Stromal cell of bone marrow (primary cell): ENCODE results near the gene FAM169A.
"Not testable (repeated sequence)": the region's sequence is repeated elsewhere in the genome, so short reads cannot be mapped to it uniquely, and the experiment has no call there.

ENCODE experiments used
- DNase-seq: peaks from one replicate; pipeline ENCODE4 v3.0.0-alpha.2; 2012; ENCODE audit warnings: low read depth

The FAM169A gene

GRCh38 chr5:74865804-74866595 lies at the start of gene FAM169A:
Gene FAM169A (minus strand): TSS chr5:74866387. CDS start chr5:74841676, 24,711 bp downstream.
- no peak for DNase-seq

GRCh38 chr5:74915488-74915887 lies 49.3 kb upstream of the FAM169A start:
- no peak for DNase-seq

GRCh38 chr5:74911421-74911820 lies 45.2 kb upstream of the FAM169A start:
- not testable (repeated sequence) for DNase-seq

DNA sequence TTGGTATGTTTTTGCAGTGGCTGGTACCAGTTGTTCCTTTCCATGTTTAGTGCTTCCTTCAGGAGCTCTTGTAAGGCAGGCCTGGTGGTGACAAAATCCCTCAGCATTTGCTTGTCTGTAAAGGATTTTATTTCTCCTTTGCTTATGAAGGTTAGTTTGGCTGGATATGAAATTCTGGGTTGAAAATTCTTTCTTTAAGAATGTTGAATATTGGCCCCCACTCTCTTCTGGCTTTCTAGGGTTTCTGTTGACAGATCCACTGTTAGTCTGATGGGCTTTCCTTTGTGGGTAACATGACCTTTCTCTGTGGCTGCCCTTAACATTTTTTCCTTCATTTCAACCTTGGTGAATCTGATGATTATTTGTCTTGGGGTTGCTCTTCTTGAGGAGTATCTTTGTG lies 43.7 kb upstream of the FAM169A start:
- not testable (repeated sequence) for DNase-seq

- DNase-seq: not testable (repeated sequence)
Observed at GRCh38 chr5:74908237-74908636, 42.0 kb upstream of the FAM169A start.

GRCh38 chr5:74904713-74905112 lies 38.5 kb upstream of the FAM169A start:
- DNase-seq: not testable (repeated sequence)

DNA sequence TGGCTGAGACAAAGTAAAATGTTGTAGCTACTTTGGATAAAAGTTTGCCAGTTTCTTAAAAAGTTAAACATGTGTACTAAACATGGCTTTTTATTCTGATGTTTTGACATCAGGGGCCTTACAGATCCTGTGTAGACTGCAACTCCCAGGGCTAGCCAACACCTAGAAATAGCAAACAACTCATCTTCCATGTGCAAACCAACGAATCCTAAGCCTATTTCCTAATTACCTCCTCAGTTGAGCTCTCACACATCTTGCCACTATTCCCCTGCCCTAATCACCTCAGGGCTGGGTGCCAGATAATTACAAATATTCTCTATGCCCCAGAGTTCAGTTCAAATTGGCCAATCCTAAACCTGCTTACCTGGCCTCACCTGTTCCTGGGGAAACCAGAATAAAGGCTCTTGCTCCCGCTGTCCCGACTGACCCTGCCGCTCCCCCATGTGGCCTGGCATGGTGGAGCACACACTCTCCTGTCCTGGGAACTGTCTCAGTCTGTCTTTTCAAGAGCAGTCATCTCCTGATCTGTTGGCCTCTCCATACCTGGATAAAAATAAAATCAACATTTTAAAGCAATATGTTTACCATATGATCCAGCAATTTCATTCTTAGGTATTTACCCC lies 37.1 kb upstream of the FAM169A start:
- no peak for DNase-seq

- no peak for DNase-seq
Observed at GRCh38 chr5:74897049-74897448, 30.9 kb upstream of the FAM169A start.

- DNase-seq: peak; percentile 29
Observed at GRCh38 chr5:74895906-74896305, 29.7 kb upstream of the FAM169A start.

GRCh38 chr5:74894351-74894750 lies 28.2 kb upstream of the FAM169A start:
- no peak for DNase-seq

GRCh38 chr5:74892921-74893320 lies 26.7 kb upstream of the FAM169A start:
- DNase-seq: no peak

DNA sequence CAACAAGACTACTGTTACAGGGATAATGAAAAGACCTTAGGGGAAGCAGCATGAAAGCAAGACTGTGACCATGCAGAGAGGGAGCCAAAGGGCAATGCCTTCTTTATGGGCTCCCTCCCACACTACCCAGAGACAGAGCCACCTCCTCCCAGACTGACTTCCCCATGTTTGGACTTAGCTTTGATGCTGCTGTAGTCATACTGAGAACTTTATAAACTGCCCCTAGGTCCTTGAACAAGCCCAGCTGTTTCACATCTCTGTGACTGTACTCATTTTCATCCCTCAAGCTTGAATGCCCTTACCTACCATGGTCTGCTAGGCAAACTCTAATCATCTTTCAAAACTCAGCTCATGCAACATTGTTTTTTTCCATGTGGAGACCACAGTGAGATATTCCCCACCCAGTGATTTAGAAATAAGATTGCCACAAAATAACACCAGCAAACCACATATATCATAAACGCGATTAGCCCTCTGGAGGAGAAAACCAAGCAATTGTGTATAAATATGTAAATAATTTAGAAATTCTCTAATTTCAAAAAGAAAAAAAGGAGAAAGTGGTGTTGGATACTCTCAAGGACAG lies 23.4 kb upstream of the FAM169A start:
- DNase-seq: no peak

- DNase-seq: no peak
Observed at GRCh38 chr5:74888117-74888516, 21.9 kb upstream of the FAM169A start.

DNA sequence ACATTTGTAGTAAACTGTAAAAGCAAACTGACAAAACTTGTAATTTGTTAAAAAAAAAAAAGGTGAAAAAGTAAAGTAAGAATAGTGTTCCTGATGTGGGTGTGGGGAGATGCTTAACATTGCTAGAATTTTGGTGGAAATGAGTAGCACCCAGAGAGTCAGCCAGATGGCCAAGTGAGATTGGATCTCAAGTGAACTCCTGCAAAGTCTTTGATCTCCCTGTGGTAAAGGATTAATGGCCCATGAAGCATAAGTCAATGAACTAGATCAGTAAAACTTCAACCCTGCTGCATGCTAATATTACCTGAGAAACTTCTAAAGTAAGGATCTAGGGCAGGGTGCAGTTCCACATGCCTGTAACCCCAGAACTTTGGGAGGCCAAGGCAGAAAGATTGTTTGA lies 19.0 kb upstream of the FAM169A start:
- DNase-seq: no peak

DNA sequence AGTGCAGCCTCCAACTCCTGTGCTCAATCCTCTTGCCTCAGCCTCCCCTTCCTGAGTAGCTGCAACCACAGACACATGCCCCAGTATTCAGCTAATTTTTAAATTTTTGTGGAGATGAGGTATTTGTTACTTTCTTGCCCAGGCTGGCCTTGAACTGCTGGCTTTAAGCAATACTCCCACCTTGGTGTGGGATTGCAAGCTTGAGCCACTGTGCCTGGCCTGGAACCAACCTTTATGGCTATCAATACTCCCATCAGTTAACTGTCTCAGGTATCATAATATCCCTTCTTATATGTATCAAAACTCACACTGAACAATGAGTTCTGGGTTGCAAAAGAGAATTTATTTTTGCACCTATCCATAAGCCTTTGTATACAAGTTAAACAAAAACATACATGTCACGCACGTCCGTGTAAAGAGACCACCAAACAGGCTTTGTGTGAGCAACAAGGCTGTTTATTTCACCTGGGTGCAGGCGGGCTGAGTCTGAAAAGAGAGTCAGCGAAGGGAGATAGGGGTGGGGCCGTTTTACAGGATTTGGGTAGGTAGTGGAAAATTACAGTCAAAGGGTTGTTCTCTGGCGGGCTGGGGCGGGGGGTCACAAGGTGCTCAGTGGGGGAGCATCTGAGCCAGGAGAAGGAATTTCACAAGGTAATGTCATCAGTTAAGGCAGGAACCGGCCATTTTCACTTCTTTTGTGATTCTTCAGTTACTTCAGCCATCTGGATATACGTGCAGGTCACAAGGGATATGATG lies 16.4 kb upstream of the FAM169A start:
- not testable (repeated sequence) for DNase-seq

DNA sequence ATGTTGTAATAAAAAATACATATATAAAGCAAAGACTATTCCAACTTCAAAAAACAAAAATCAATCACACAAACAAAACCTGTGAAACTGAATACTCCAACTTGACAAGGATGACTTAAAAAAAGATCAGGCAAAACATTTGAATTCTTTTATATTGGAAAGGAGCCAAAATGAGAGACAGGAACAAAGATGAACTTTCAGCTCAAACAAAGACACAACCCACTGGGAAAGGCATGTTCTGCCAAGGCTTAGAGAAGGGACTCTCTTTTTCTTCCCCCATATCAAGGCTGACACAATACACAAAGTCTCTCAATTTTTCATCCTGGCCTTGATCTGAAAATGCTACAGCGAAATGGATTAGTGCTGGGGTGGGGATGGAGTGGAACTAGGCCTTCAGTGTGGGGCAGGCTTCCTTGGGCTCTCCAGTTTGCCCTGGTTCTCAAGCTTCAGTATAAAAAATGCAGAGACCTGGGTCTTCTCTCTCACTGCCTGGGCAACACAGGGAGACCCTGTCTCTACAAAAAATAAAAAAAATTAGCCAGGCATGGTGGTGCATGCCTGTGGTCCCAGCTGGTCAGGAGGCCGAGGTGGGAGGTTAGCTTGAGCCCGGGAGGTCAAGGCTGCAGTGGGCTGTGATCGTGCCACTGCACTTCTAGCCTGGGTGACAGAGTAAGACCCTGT lies 11.6 kb upstream of the FAM169A start:
- DNase-seq: no peak

DNA sequence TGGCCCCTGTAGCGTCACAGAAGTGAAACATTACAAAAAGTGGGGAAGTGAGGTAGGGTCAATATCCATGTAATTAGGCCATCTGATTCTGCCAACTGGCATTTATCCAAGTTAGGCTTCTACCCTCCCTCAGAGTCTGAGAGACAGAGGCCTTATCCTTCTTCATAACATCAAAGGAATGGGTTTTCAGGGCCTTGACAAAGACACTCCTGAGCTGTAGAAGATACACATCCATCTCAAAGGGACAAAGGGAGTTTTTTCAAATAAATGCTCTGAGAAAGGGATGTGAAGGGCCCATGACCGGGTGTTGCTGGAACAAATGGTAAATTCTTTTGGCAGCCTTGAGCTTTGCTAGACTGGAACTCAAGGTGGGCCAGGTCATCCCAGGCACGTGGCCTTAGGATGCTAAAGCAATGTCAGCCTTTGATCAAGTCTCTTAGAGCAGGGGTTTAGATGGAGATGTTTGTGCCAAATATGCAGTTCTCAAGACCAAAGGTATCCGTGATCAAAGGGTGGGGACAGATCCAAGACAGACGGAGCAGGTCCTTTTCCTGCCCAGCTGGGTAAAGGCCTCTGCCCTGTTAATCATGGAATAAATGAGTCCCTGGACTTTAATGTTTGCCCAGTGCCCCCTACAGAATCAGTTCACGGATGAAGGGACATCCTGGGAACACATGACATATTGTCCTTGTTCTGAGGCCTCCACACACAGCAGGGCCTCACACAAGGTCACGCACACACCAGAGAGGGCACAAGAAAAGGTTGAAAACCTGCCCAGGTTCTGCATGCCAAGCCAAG lies 10.0 kb upstream of the FAM169A start:
- no peak for DNase-seq

DNA sequence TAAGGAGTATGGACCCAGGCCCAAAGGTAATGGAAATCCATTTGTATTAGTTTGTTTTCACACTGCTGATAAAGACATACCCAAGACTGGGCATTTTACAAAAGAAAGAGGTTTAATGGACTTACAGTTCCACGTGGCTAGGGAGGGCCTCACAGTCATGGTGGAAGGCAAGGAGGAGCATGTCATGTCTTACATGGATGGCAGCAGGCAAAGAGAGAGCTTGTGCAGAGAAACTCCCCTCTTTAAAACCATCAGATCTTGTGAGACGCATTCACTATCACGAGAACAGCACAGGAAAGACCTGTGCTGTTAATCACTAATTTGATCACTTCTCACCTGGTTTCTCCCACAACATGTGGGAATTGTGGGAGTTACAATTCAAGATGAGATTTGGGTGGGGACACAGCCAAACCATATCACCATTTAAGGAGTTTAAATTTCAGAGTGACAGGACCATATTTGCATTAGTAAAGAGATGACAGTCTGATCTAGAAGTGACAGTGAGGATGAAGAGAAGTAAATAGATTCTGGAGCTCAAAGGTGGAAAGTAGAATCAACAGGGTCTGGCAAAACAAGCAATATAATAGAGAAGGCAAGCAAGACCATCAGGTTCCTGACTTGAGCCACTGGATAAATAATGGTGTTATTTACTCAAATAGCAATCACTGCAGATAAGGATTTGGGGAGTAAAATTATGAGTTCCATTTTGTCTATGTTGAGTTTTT lies 7.5 kb upstream of the FAM169A start:
- no peak for DNase-seq

DNA sequence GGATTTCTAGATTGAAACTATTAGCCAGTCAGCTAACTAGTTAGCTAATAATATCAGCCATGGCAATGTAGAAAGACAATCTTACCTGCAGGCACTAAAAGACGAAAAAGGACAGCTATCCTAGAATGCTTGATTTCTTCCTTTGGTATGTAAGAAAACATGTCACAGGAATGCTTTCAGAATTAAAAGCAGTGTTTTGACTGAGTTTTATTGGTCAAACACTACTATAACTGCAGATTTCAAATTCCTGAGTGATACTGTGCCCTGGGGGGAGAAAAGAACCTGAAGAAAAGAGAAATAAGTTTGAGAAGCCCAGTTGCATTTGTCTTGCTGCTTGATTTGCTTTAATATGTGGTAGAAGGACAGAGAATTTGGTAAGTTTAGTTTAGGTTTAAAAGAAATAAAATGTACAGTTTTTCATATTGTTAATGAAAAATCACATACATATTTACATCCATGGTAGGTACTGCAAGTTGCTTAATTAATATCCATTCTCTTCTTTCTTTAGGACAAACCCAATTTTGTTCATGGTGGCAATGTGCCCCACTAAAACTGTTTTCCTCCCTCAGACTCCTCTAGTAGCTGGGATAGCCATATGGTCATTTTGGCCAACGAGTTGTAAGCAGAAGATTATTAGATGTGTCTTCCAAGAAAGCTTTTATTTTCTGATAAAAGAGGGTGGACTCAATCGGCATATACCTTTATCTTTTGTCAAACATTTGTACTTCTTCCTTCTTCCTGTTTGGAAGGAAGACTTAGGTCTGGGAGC lies 4.3 kb upstream of the FAM169A start:
- DNase-seq: no peak

DNA sequence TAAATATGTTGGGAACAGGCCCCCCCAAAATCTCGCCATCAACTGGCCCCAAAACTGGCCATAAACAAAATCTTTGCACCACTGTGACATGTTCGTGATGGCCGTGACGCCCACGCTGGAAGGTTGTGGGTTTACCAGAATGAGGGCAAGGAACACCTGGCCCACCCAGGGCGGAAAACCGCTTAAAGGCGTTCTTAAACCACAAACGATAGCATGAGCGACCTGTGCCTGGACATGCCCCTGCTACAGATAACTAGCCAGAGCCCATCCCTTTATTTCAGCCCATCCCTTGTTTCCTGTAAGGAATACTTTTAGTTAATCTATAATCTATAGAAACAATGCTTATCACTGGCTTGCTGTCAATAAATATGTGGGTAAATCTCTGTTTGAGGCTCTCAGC lies 3.2 kb upstream of the FAM169A start:
- not testable (repeated sequence) for DNase-seq
